T-helper 1 cell treated with Interleukin-12 subunit alpha and Interleukin-12 subunit beta and Interleukin-4 antibody, amounts not matched to agents 30 ng/mL and 1 ng/mL, for 36 hours (primary cell): ENCODE data around the gene GP9. TPM values are rescaled to one million over a fixed set of nuclear protein-coding genes. Genes with fewer than 3 reads are reported as not detected.

Source experiments
- intact Hi-C: fragments of 100-400 bp; cut with micrococcal nuclease; formaldehyde crosslinking; loops from one replicate; pipeline ENCODE4 v1.15.1; 2024
- total RNA-seq: library from RNA; stranded (reverse); gene quantifications from 2 replicates; pipeline ENCODE4 v1.2.3, GENCODE V29; 2022

GP9 gene
- total RNA-seq, 1 donor from 2014 or later, result not detected

- intact Hi-C loops, result loop anchor here (1.0 to 2.0 kb wide), 15 partner anchors 11 to 410 kb away; partner anchors contain the start of genes ACAD9, CFAP92, COPG1 and EFCAB12
Measured at GRCh38 chr3:129027544-129027880, 33.1 kb upstream of the GP9 start.

GRCh38 chr3:129028866-129029265 is 31.7 kb upstream of the GP9 start:
- intact Hi-C loops, result no loop called here

- intact Hi-C loops, result no loop called here
Measured at GRCh38 chr3:129030611-129031010, 30.0 kb upstream of the GP9 start.

GRCh38 chr3:129031476-129032215 is 28.9 kb upstream of the GP9 start:
- intact Hi-C loops, result no loop called here

- intact Hi-C loops, result no loop called here
Measured at GRCh38 chr3:129032716-129033115, 27.9 kb upstream of the GP9 start.

- intact Hi-C loops, result no loop called here
Measured at GRCh38 chr3:129033151-129033550, 27.4 kb upstream of the GP9 start.

- intact Hi-C loops, result no loop called here
Measured at GRCh38 chr3:129033633-129034321, 26.8 kb upstream of the GP9 start.

GRCh38 chr3:129034642-129035041 is 25.9 kb upstream of the GP9 start:
- intact Hi-C loops, result no loop called here

- intact Hi-C loops, result no loop called here
Measured at GRCh38 chr3:129035360-129036221, 25.0 kb upstream of the GP9 start.

- intact Hi-C loops, result no loop called here
Measured at GRCh38 chr3:129036222-129037092, 24.1 kb upstream of the GP9 start.

GRCh38 chr3:129037093-129037419 is 23.5 kb upstream of the GP9 start:
- intact Hi-C loops, result no loop called here

GRCh38 chr3:129038121-129038855 is 22.3 kb upstream of the GP9 start:
- intact Hi-C loops, result no loop called here

- intact Hi-C loops, result no loop called here
Measured at GRCh38 chr3:129039271-129040038, 21.1 kb upstream of the GP9 start.

GRCh38 chr3:129040039-129040336 is 20.6 kb upstream of the GP9 start:
- intact Hi-C loops, result no loop called here

- intact Hi-C loops, result no loop called here
Measured at GRCh38 chr3:129040579-129041300, 19.8 kb upstream of the GP9 start.

GRCh38 chr3:129045675-129046036 is 14.9 kb upstream of the GP9 start:
- intact Hi-C loops, result no loop called here

- intact Hi-C loops, result no loop called here
Measured at GRCh38 chr3:129046037-129046731, 14.4 kb upstream of the GP9 start.

- intact Hi-C loops, result no loop called here
Measured at GRCh38 chr3:129046732-129047552, 13.6 kb upstream of the GP9 start.
